ENCODE results near the gene RAPGEFL1.

GRCh38 chr17:40170325-40170724, 6.9 kb upstream of the RAPGEFL1 start:
- TF ChIP-seq CTCF (IDR thresholded peaks at IDR 0.05; ENCODE audit: low read depth, low read length, poor library complexity, severe bottlenecking) (no peak), EZH2phosphoT487 (IDR thresholded peaks at IDR 0.05; ENCODE audit: borderline replicate concordance, low read length) (no peak)
